Left renal pelvis (tissue), 4 donors: ENCODE measurements around the gene DLGAP1. TPM values are rescaled to one million over a fixed set of nuclear protein-coding genes. Genes with fewer than 3 reads are reported as not detected.
A peak's percentile ranks its signal among the peaks of the same experiment; 100 is the strongest.

ENCODE experiments used
- DNase-seq, 4 donors: peaks; one replicate each; pipeline ENCODE4 v3.0.0-alpha.2; 2013; ENCODE audit warnings: low read depth in 4 of 4, low spot score in 3 of 4
- polyA plus RNA-seq, 4 donors: library from polyadenylated mRNA; unstranded; fragments of 120-200 nt; gene quantifications; one replicate each; pipeline ENCODE4 v1.2.1, GENCODE V29; 2013; ENCODE audit not compliant: insufficient read length in 4 of 4

Gene DLGAP1
- polyA plus RNA-seq, 4 donors = 4.1 to 6.8 (median 4.5) TPM

GRCh38 chr18:4017480-4017879, 437.6 kb downstream of the DLGAP1 start:
- no peak for DNase-seq

DNA sequence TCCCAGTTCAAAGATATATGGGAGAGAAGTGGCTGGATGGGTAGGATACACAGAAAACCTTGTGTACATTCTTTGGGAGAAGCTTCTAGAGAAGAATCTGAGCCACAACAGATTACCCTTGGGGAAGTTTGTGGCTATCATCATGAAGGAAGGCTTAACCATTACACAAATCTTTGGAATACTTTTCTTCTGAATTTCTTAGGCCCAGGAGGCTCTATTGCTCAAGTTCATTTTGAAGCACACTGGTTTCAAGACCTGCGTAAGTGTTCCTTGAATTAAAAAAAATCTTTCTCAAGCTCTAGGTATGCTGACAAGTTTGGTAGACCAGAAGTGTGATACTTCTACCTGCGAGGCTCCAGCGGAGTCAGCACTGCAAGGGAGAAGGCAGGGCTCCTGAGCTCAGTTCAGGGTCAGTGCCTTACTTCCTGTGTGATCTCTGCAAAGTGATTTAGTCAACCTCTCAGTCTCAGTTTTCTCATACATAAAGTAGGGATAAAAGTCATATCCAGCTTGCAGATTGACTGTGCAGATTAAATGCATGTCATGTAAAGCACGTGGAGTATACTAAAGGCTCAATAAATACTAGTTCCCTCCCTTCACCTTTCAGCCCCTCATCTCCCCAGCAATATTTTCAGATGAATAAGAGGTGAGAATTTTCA, 438.6 kb downstream of the DLGAP1 start:
- DNase-seq = no peak

DNA sequence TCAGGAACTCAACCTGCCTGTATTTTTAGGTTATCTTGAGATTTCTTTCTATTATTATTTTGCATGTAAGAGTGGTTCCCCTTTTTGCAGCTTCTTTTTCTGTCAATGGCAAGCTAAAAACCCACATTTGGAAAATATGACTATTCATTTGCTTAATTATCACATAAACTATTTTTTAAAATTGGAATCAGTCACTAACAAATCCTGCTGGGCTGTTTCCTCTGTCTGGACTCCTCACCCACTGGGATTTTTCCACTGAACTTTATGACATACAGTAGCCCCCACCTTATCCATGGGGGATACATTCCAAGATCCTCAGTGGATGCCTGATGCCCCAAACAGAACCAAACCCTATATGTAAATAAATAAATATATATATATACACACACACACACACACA, 447.3 kb downstream of the DLGAP1 start:
- no peak for DNase-seq

DNA sequence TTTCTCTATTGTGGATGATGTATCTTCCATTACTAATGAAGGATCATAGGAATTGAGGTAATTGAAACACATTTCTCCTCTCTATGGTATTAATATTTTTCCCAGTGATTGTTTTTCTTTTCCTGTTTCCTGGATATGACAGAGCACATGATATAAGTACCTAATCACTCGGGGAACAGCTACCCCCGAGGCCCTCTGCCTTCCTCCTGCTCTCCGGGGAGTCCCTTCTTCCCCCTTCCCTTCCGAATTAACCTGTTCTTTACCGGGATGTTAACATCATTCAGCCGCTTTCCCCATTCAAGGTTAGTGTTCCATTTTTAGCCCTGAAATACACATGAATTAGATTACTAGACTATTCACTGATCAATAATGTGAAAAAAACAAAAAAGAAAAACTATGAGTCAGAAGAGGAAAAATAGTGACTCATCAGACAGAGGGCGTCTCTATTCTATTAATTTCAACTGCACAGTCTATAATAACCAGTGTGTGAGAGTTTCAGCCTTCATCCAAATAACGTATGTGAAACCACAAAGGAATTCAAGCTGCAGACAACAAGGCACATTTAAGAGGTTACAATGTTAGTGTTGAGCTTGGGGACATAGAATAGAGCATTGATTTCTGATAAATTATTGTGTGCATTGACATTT, 450.8 kb downstream of the DLGAP1 start:
- DNase-seq = no peak

- peak in 1 of 4 donors; percentile 14 for DNase-seq
These were observed 456.3 kb downstream of the DLGAP1 start for GRCh38 chr18:3998698-3999333.

GRCh38 chr18:3995476-3996102, 459.5 kb downstream of the DLGAP1 start:
- DNase-seq = peak; percentile 59 to 73 (median 65)

DNA sequence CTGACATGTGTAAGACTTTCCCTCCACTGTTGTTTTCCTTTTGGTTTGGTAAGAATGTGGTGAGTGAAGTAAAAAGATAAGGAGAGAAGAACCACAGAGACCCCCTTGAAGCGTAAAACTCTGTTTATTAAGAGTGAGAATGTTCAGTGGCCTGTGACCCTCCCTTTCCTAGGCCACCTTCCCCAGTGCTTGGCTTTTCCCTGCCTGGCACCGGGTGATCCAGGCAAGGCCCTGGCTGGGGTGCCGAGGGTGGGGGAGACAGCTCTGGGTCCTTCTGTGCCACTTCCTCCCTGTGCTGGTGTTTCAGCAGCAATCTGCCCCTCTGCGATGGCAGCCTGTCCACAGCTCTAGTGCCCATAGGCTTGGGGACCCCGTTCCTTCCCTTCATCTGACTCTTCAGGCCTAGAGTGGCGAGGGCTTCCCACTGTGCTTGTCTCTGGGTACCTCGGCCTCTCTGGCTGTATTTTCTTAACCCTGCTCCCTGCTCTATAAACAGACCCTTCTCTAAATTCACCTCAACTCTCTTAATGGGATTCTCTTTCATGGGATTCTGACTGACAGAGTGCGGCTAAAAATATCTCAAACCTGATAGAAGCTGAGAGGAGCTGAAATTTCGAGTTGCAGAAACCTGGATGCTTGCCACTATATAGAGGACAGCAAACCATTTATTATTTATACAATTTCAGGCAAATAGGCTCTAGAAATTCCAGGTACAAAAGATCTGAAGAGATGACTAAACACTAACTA, 461.0 kb downstream of the DLGAP1 start:
- no peak for DNase-seq

DNA sequence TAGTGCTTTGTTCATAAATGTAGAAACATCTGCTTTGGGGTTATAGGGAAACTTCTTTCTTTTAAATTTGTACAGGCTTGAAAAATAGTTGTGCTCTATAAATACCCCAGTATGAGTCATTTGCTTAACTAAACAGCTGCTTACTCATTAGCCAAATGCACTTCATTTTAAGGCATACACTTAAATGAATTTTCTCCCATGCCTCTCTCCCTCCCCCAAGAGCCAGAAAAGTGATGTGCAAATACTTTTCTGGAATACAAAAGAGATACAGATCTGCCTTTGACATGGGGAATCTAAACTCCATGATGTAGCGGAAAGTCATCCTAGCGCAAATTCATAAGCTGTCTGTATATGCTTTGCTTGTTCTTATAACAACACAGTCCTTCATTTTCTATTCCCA, 469.4 kb downstream of the DLGAP1 start:
- no peak for DNase-seq

DNA sequence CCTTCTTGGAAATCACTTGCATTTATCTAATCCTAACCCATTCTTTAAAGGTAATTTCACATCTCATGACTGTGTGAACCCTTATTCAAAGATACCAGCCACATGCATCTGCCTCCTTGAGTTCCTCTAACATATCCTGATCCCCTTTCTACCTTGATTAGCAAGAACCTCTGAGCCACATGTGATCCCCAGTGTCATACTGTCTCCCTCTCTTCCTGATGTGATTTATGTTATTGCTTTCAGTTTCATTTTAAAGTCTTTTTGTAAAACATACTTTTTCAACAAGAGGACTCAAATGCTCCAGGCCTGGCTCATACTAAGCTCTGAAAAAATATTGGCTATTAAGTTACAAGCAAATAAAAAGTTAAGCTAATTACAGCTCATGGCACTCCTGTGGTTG, 470.1 kb downstream of the DLGAP1 start:
- no peak for DNase-seq

DNA sequence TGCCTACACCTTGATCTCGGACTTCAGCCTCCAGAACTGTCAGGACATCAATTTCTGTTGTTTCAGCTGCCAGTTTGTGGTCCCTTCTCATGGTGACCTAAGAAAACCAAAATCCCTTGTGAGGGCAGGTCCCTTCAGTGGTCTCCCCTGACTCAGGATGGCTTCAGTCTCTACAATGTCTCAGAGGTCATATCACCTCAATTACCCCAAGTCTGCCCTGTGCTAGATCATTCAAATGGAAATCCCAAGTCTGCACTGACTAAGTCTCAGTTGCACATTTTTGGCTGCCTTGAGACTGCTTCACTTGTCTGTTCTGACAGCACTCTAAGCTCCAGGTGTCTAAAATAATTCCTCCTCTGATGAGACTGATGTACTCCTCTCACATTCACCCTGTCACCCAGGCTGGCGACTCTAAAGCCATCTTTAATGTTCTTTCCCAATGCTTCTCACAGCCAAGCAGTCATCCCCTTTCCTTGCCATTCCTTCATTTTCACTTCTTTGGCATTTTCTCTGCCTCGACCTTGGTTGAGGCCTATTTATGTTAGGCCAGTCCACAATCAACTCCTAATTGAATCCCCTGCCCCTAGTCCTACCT, 470.8 kb downstream of the DLGAP1 start:
- DNase-seq = no peak

DNA sequence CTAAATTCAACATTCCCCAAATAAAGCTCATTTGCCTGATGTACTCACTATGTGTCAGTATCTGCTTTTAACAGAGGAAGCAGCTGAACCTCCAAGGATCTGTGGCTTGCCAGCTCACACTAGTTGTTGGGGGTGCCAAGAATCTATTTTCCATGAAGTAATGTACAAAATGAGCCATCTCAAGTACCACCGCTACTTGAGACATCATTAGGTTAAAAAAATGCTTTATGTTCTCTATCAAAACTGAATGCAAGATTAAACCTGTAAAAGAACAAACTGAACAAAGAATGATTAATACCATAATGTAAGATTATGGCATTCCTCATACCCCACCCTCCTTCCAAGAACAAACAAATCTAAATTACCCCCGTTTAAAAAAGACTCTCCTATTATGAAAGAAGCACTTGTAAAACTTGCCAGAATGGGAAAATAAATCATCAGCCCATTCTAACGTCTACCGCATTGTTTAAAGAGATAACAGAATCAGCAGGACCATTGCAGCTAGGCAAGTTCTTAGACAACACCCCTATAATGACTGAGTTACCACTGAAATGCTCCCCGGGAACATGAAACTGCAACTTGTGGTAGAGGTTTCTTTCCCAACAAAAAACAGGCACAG, 471.6 kb downstream of the DLGAP1 start:
- no peak for DNase-seq

DNA sequence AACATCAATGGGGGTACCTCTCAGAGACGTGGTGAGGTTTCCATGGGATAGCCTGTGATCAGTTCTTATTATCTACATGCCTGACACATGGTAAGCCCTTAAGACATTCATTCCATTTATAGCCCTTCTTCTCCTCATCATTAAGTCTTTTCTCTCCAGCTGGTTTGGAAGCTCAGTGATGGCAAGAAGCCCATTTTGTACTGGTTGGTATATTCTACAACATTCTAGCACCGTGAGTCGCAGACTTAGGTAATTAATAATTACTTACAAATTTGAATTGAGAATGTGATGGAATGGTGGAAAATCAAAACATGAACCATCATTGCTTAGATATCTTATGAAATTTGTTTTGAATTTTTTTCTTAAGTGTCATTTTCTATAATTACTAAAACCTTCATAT, 472.6 kb downstream of the DLGAP1 start:
- no peak for DNase-seq

- no peak for DNase-seq
These were observed 476.1 kb downstream of the DLGAP1 start for GRCh38 chr18:3979024-3979423.

DNA sequence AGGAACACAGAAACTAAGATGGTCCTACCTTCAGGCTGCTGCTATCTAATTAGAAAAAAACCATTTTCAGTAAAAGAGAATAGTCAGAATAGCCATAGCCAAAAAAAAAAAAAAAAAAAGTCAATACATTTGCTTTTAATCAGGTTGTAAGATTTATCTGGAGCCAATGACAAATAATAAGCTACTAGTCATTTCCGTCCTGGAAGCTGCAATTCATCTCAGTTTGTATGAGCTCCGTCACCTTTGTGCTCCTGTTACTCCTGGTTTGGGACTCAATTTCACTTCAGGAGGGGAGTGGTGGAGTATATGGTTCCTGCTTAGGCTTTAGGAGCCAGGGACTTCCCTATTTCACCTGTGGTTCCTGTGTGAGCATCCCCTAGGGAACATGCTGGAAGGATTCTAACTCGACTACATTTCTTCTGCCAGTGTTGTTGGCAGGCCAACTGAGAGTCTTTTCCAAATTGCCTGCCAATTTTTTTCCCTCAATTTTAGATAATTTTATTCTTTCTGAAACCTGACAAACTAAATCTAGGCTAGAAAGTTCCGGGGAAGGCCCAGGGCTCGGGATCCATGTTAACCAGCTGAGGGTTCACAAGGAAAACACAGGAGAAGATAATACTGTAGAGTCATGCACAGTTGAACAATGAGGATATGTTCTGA, 481.8 kb downstream of the DLGAP1 start:
- DNase-seq = no peak

GRCh38 chr18:3972291-3972930, 482.7 kb downstream of the DLGAP1 start:
- no peak for DNase-seq

DNA sequence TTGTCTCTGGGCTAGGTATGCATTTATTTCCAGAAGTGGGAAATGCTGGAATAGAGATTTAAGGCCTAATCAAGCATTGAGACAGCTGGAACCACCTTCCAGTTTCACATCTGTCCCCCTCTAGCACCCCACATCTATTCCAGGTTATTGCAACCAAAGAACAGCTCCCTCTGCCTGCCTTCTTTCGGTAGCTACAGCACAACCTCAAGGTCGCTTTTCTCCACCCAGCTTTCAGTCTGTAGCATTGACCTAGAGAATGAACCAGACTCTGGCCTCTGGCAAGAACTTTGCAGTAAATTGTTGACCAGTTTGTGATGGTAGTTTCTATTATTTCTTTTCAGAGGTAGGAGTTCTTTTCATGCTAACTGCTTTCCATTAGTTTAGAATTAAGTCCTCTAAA, 484.2 kb downstream of the DLGAP1 start:
- DNase-seq = no peak

GRCh38 chr18:3967359-3968180, 487.5 kb downstream of the DLGAP1 start:
- no peak for DNase-seq

GRCh38 chr18:3966642-3967358, 488.3 kb downstream of the DLGAP1 start:
- DNase-seq = no peak
